HepG2 (cell line): ENCODE data around the gene GRIK5. TPM values are rescaled to one million over a fixed set of nuclear protein-coding genes. Genes with fewer than 3 reads are reported as not detected.

Experiments used
- ADNP ChIP-seq: sonication (generic); formaldehyde crosslinking; IDR thresholded peaks from 2 replicates; pipeline ENCODE4 v1.4.0; 2020; ENCODE audit warnings: missing genetic modification reagents
- AGO2 ChIP-seq: fragments of 200-400 bp; formaldehyde crosslinking; optimal IDR thresholded peaks from 2 replicates; pipeline ENCODE3; 2017; ENCODE audit warnings: mild to moderate bottlenecking, low read depth, low read length, moderate library complexity
- ARNTL ChIP-seq: sonication (generic); formaldehyde crosslinking; IDR thresholded peaks from 2 replicates; pipeline ENCODE4 v1.4.0; 2020; ENCODE audit warnings: mild to moderate bottlenecking, missing genetic modification reagents
- KLF16 ChIP-seq, 2 experiments: sonication (generic) in 1 of 2; formaldehyde crosslinking in 1 of 2; IDR thresholded peaks; 2 replicates each; pipeline versions ENCODE4 v1.6.1 to v1.8.0; 2016 to 2023; ENCODE audit warnings: missing genetic modification reagents in 2 of 2, missing compliant biosample characterization in 1 of 2
- PHF8 ChIP-seq: sonication (generic); formaldehyde crosslinking; IDR thresholded peaks from 2 replicates; pipeline ENCODE4 v1.5.0; 2020; ENCODE audit warnings: missing genetic modification reagents
- YEATS2 ChIP-seq: sonication (generic); formaldehyde crosslinking; IDR thresholded peaks from 2 replicates; pipeline ENCODE4 v1.4.0; 2020; ENCODE audit warnings: missing genetic modification reagents, borderline replicate concordance
- YEATS4 ChIP-seq: sonication (generic); formaldehyde crosslinking; IDR thresholded peaks from 2 replicates; pipeline ENCODE4 v1.4.0; 2020; ENCODE audit warnings: missing genetic modification reagents, borderline replicate concordance
- ZNF350 ChIP-seq: sonication (generic); formaldehyde crosslinking; IDR thresholded peaks from 2 replicates; pipeline ENCODE4 v1.4.0; 2020; ENCODE audit warnings: mild to moderate bottlenecking, low read depth, missing genetic modification reagents, borderline replicate concordance
- ZSCAN20 ChIP-seq: sonication (generic); formaldehyde crosslinking; IDR thresholded peaks from 2 replicates; pipeline ENCODE4 v1.4.0; 2020; ENCODE audit warnings: missing genetic modification reagents, mild to moderate bottlenecking, borderline replicate concordance
- polyA plus RNA-seq, 8 experiments: library from polyadenylated mRNA; depleted of rRNA in 3 of 8; stranded (reverse) in 7 of 8; unstranded in 1 of 8; fragments of >200 nt; fragmentation: Illumina TruSeq in 4 of 8; extraction: Trizol in 4 of 8; gene quantifications; 2 replicates each; pipeline versions ENCODE4 v1.2.1 to v1.2.3, GENCODE V29; 2011 to 2016; ENCODE audit warnings: low read depth in 4 of 8, missing spikeins in 1 of 8, mixed read lengths in 1 of 8; ENCODE audit not compliant: insufficient read depth in 1 of 8
- total RNA-seq, 5 experiments: library from RNA; depleted of rRNA; stranded (reverse); fragments of >200 nt; fragmentation: Illumina TruSeq; extraction: Trizol; gene quantifications; 2 replicates each; pipeline ENCODE4 v1.2.3, GENCODE V29; 2016; ENCODE audit warnings: low read depth in 1 of 5
- TF ChIP-seq, protein P1 (sequence below): sonication (generic); formaldehyde crosslinking; IDR thresholded peaks from 2 replicates; pipeline ENCODE4 v1.4.0; 2020; ENCODE audit warnings: mild to moderate bottlenecking, missing genetic modification reagents
- TF ChIP-seq, protein P2 (sequence below): sonication (generic); formaldehyde crosslinking; IDR thresholded peaks from 2 replicates; pipeline ENCODE4; 2020; ENCODE audit warnings: missing genetic modification reagents, mild to moderate bottlenecking, borderline replicate concordance
- TF ChIP-seq, protein P3 (sequence below): sonication (generic); formaldehyde crosslinking; conservative IDR thresholded peaks from 2 replicates; pipeline ENCODE4 v1.8.1; 2023; ENCODE audit warnings: missing genetic modification reagents
- TF ChIP-seq, protein P4 (sequence below), 2 experiments: sonication (generic) in 1 of 2; formaldehyde crosslinking in 1 of 2; IDR thresholded peaks; 2 replicates each; pipeline versions ENCODE4 v1.6.1 to v1.9.0; 2014 to 2022; ENCODE audit warnings: antibody characterized with exemption in 1 of 2, borderline replicate concordance in 1 of 2, inconsistent platforms in 1 of 2, low read depth in 1 of 2, missing genetic modification reagents in 1 of 2

Gene GRIK5
- total and polyA plus RNA-seq, 2 of the 13 experiments (the other 11 are each of a cell fraction or from before 2014, with no cell fraction given) = not detected

DNA sequence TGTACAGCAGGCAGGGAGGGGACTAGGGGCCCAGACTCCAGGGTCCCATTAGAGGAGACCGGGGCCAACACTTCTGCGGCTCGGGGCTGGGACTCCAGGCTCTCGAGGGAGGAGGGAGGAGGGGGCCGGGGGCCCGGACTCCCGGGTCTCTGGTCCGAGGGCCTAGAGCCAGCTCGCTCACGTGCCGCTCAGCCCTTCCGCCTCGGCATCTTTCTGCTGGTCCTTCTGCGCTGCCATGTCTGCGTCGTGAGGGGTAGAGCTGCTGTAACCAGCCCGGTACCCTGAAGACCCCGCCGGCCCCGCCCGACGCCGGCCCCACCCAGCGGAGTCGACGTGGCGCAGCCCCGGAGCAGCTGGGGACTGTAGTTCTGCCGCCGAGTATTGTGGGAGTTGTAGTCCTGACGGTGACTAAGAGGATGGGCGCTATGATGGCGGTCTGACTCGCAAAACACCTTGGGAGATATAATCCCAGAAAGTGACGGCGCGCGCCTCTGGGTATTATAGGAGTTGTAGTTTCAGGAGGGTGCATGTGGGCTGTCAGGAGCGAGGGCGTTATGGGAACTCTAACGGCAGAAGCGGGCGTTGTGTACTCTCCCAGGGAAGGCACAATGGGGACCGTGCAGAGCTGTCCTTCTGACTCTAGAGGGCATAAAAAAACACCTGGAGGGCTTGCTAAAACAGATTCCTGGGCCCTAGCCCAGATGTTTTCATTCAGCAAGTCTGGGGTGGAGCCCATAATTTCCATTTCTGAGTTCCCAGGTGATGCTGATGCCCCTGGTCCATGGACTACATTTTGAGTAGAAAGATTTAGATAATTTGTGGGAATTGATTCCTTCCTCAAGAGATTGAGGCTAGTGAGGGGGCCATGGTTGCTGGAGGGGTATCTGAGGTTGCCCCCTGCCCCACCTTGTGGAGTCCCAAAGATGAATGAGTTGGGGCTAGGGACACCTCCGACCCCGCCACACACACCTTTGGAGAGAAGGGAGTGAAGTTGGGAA, 110.7 kb downstream of the GRIK5 start, which contains the start of gene RABAC1 (continued):
- no peak for TF ChIP-seq ZSCAN20 (CRISPR knock-in tag)
- no peak for TF ChIP-seq ADNP (CRISPR knock-in tag)
- TF ChIP-seq PHF8 = peak; percentile 46; the same call in 1 of the 2 replicates
- TF ChIP-seq, protein P1, sequence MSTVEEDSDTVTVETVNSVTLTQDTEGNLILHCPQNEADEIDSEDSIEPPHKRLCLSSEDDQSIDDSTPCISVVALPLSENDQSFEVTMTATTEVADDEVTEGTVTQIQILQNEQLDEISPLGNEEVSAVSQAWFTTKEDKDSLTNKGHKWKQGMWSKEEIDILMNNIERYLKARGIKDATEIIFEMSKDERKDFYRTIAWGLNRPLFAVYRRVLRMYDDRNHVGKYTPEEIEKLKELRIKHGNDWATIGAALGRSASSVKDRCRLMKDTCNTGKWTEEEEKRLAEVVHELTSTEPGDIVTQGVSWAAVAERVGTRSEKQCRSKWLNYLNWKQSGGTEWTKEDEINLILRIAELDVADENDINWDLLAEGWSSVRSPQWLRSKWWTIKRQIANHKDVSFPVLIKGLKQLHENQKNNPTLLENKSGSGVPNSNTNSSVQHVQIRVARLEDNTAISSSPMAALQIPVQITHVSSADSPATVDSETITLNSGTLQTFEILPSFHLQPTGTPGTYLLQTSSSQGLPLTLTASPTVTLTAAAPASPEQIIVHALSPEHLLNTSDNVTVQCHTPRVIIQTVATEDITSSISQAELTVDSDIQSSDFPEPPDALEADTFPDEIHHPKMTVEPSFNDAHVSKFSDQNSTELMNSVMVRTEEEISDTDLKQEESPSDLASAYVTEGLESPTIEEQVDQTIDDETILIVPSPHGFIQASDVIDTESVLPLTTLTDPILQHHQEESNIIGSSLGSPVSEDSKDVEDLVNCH (CRISPR knock-in tag) = no peak
- TF ChIP-seq, protein P2, sequence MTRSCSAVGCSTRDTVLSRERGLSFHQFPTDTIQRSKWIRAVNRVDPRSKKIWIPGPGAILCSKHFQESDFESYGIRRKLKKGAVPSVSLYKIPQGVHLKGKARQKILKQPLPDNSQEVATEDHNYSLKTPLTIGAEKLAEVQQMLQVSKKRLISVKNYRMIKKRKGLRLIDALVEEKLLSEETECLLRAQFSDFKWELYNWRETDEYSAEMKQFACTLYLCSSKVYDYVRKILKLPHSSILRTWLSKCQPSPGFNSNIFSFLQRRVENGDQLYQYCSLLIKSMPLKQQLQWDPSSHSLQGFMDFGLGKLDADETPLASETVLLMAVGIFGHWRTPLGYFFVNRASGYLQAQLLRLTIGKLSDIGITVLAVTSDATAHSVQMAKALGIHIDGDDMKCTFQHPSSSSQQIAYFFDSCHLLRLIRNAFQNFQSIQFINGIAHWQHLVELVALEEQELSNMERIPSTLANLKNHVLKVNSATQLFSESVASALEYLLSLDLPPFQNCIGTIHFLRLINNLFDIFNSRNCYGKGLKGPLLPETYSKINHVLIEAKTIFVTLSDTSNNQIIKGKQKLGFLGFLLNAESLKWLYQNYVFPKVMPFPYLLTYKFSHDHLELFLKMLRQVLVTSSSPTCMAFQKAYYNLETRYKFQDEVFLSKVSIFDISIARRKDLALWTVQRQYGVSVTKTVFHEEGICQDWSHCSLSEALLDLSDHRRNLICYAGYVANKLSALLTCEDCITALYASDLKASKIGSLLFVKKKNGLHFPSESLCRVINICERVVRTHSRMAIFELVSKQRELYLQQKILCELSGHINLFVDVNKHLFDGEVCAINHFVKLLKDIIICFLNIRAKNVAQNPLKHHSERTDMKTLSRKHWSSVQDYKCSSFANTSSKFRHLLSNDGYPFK (CRISPR knock-in tag) = peak; percentile 98
- TF ChIP-seq AGO2 = peak; percentile 4
- TF ChIP-seq, protein P3, sequence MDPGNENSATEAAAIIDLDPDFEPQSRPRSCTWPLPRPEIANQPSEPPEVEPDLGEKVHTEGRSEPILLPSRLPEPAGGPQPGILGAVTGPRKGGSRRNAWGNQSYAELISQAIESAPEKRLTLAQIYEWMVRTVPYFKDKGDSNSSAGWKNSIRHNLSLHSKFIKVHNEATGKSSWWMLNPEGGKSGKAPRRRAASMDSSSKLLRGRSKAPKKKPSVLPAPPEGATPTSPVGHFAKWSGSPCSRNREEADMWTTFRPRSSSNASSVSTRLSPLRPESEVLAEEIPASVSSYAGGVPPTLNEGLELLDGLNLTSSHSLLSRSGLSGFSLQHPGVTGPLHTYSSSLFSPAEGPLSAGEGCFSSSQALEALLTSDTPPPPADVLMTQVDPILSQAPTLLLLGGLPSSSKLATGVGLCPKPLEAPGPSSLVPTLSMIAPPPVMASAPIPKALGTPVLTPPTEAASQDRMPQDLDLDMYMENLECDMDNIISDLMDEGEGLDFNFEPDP = no peak
- 0 out of 2 replicates have a peak, but pooled peaks have one; percentile 23 for TF ChIP-seq ZNF350 (CRISPR knock-in tag)
- peak; percentile 64; the same call in 1 of the 2 replicates for TF ChIP-seq YEATS2 (CRISPR knock-in tag)
- peak in 1 of 2 experiments; percentile 63; a peak in 1 of 4 replicates for TF ChIP-seq KLF16 (CRISPR knock-in tag; IDR thresholded peaks at IDR 0.05)
- 0 out of 2 replicates have a peak, but pooled peaks have one; percentile 7 for TF ChIP-seq ARNTL (CRISPR knock-in tag)
- TF ChIP-seq, protein P4, sequence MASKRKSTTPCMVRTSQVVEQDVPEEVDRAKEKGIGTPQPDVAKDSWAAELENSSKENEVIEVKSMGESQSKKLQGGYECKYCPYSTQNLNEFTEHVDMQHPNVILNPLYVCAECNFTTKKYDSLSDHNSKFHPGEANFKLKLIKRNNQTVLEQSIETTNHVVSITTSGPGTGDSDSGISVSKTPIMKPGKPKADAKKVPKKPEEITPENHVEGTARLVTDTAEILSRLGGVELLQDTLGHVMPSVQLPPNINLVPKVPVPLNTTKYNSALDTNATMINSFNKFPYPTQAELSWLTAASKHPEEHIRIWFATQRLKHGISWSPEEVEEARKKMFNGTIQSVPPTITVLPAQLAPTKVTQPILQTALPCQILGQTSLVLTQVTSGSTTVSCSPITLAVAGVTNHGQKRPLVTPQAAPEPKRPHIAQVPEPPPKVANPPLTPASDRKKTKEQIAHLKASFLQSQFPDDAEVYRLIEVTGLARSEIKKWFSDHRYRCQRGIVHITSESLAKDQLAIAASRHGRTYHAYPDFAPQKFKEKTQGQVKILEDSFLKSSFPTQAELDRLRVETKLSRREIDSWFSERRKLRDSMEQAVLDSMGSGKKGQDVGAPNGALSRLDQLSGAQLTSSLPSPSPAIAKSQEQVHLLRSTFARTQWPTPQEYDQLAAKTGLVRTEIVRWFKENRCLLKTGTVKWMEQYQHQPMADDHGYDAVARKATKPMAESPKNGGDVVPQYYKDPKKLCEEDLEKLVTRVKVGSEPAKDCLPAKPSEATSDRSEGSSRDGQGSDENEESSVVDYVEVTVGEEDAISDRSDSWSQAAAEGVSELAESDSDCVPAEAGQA (IDR thresholded peaks at IDR 0.05; ENCODE audit: low read depth) = peak; percentile 41; the same call in 1 of the 2 replicates
- TF ChIP-seq, protein P4 (CRISPR knock-in tag; IDR thresholded peaks at IDR 0.05; ENCODE audit: borderline replicate concordance) = no peak
- peak; percentile 55; the same call in 1 of the 2 replicates for TF ChIP-seq YEATS4
